Mesenchymal stem cell (in vitro differentiated cells and primary cell): Measurements from ENCODE around the gene CA5A. TPM values are rescaled to one million over a fixed set of nuclear protein-coding genes. Genes with fewer than 3 reads are reported as not detected.
A peak's percentile ranks its signal among the peaks of the same experiment; 100 is the strongest.
"Not testable (repeated sequence)": the region's sequence is repeated elsewhere in the genome, so short reads cannot be mapped to it uniquely, and the experiment has no call there.

Experiments
- DNase-seq: peaks from one replicate; pipeline ENCODE4 v3.0.0-alpha.2; 2013
- H2AFZ ChIP-seq: one replicate; pipeline ENCODE4 v1.6.1; 2013; ENCODE audit warnings: low read depth, mild to moderate bottlenecking, control low read depth, inconsistent platforms, low read length, moderate library complexity
- H2AK5ac ChIP-seq: 2 replicates; pipeline ENCODE4 v1.6.1; 2013; ENCODE audit warnings: low read length, moderate library complexity, mild to moderate bottlenecking, inconsistent platforms; ENCODE audit not compliant: severe bottlenecking
- H2BK120ac ChIP-seq: one replicate; pipeline ENCODE4 v1.6.1; 2013; ENCODE audit warnings: low read depth, mild to moderate bottlenecking, inconsistent platforms, low read length, moderate library complexity
- H2BK12ac ChIP-seq, 2 experiments: one replicate each; pipeline ENCODE4 v1.6.1; 2013; ENCODE audit warnings: inconsistent platforms in 2 of 2, low read length in 2 of 2, mild to moderate bottlenecking in 2 of 2, moderate library complexity in 2 of 2, control low read depth in 1 of 2
- H2BK15ac ChIP-seq: one replicate; pipeline ENCODE4 v1.6.1; 2013; ENCODE audit warnings: mild to moderate bottlenecking, low read depth, inconsistent platforms; ENCODE audit not compliant: poor library complexity, severe bottlenecking
- H2BK5ac ChIP-seq: 2 replicates; pipeline ENCODE4 v1.6.1; 2013; ENCODE audit warnings: low read depth, mild to moderate bottlenecking, low read length, control low read depth, inconsistent platforms; ENCODE audit not compliant: poor library complexity, severe bottlenecking
- H3K14ac ChIP-seq, 2 experiments: one replicate each; pipeline ENCODE4 v1.6.1; 2013; ENCODE audit warnings: inconsistent platforms in 2 of 2, low read length in 2 of 2, control low read depth in 1 of 2, mild to moderate bottlenecking in 1 of 2, moderate library complexity in 1 of 2
- H3K18ac ChIP-seq, 2 experiments: one replicate each; pipeline ENCODE4 v1.6.1; 2013; ENCODE audit warnings: inconsistent platforms in 2 of 2, low read length in 2 of 2, control low read depth in 1 of 2, low read depth in 1 of 2, mild to moderate bottlenecking in 1 of 2
- H3K23ac ChIP-seq, 2 experiments: one replicate each; pipeline ENCODE4 v1.6.1; 2013; ENCODE audit warnings: inconsistent platforms in 2 of 2, low read length in 2 of 2, mild to moderate bottlenecking in 2 of 2, moderate library complexity in 2 of 2, control low read depth in 1 of 2
- H3K27ac ChIP-seq: 2 replicates; pipeline ENCODE4 v1.5.1; 2013; ENCODE audit warnings: mild to moderate bottlenecking, moderate library complexity, low read length, control low read depth, inconsistent platforms; ENCODE audit not compliant: poor library complexity, severe bottlenecking
- H3K27me3 ChIP-seq, 2 experiments: 2 replicates each; pipeline versions ENCODE4 v1.6.1 to v1.7.0; 2013; ENCODE audit warnings: low read length in 2 of 2, mild to moderate bottlenecking in 2 of 2, moderate library complexity in 2 of 2, control low read depth in 1 of 2, inconsistent platforms in 1 of 2; ENCODE audit not compliant: control insufficient read depth in 1 of 2, insufficient read depth in 1 of 2
- H3K36me3 ChIP-seq, 2 experiments: 2 replicates each; pipeline versions ENCODE4 v1.6.1 to v1.7.0; 2013; ENCODE audit warnings: low read length in 2 of 2, control low read depth in 1 of 2, inconsistent platforms in 1 of 2, low read depth in 1 of 2, mild to moderate bottlenecking in 1 of 2; ENCODE audit not compliant: insufficient read depth in 2 of 2, control insufficient read depth in 1 of 2
- H3K4ac ChIP-seq, 2 experiments: one replicate each; pipeline ENCODE4 v1.6.1; 2013; ENCODE audit warnings: inconsistent platforms in 2 of 2, low read length in 2 of 2, mild to moderate bottlenecking in 2 of 2, moderate library complexity in 2 of 2, control low read depth in 1 of 2, low read depth in 1 of 2
- H3K4me1 ChIP-seq: 2 replicates; pipeline ENCODE4 v1.6.1; 2013; ENCODE audit warnings: low read depth, low read length, control low read depth; ENCODE audit not compliant: control insufficient read depth, insufficient read depth
- H3K4me2 ChIP-seq: 2 replicates; pipeline ENCODE4 v1.6.1; 2013; ENCODE audit warnings: low read length, mild to moderate bottlenecking, inconsistent platforms; ENCODE audit not compliant: poor library complexity, severe bottlenecking
- H3K4me3 ChIP-seq, 2 experiments: 2 replicates each; pipeline versions ENCODE4 v1.5.1 to v1.7.0; 2013; ENCODE audit warnings: low read length in 2 of 2, mild to moderate bottlenecking in 2 of 2, control low read depth in 1 of 2, low read depth in 1 of 2; ENCODE audit not compliant: insufficient read depth in 1 of 2
- H3K79me1 ChIP-seq: replicated peaks from 2 replicates; pipeline ENCODE4 v1.6.1; 2013; ENCODE audit warnings: mild to moderate bottlenecking, control low read depth, low read length, inconsistent platforms; ENCODE audit not compliant: poor library complexity, severe bottlenecking
- H3K9ac ChIP-seq: 2 replicates; pipeline ENCODE4 v1.7.0; 2013; ENCODE audit warnings: mild to moderate bottlenecking, low read length, moderate library complexity
- H3K9me3 ChIP-seq: 2 replicates; pipeline ENCODE4 v1.7.0; 2013; ENCODE audit warnings: mild to moderate bottlenecking, low read length; ENCODE audit not compliant: control insufficient read depth
- H4K8ac ChIP-seq: one replicate; pipeline ENCODE4 v1.6.1; 2013; ENCODE audit warnings: inconsistent platforms, mild to moderate bottlenecking, low read length, moderate library complexity
- H4K91ac ChIP-seq: one replicate; pipeline ENCODE4 v1.6.1; 2013; ENCODE audit warnings: mild to moderate bottlenecking, low read length, inconsistent platforms
- WGBS: methylation state at CpG from one replicate; pipeline ENCODE4 v1.1.7; 2013; ENCODE audit warnings: mixed read lengths; 5-methylcytosine and 5-hydroxymethylcytosine counted together
- polyA plus RNA-seq, 2 experiments: library from polyadenylated mRNA; stranded (reverse); fragments of 200-250 nt; gene quantifications; one replicate each; pipeline ENCODE4 v1.2.3, GENCODE V29; 2013

Gene CA5A
- polyA plus RNA-seq (2013, experiment 1 of 2): not detected
- not detected for polyA plus RNA-seq (2013, experiment 2 of 2)

DNA sequence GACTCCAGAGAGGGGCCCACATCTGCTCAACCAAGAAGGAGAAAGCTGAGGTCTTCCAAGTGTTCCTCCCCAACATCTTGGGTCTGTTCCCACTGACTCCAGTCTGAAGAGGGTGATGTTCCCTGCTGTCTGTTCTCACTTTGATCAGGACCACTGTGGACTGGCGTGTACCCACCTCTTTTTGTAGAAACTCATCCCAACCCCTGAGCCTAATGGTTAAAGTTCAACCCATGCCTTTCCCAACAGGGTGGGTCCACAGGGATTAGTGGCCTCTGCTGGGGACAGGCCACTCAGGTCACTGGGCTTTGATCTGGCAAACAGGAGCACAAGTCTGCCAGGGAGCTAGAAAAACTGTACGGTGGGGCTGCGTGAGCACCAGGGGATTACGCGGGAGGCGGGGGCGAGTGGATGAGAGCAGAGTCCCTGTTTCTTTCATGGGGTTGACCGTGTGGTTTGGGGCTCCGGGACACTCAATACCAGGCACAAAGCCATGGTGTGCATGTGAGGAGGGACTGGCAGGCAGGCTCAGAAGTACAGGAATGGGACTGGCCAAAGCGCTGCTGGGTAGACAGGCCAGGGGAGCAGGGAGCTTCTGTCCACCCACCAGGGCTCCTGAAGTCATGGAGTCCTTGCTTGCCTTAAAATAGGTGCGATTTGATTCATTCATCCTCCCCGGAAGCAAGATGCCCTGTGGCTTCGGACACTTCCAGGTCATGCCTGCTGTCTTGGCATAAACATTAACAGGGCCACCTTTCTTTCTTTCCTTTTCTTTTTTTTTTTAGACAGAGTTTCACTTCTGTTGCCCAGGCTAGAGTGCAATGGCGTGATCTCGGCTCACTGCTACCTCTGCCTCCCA is at the start of gene CA5A:
CA5A (minus strand) TSS at position 155 of the 856 bp plus-strand sequence; CDS start at position 76, 79 bp downstream.
- no peak within 1 kb of the TSS for H4K8ac ChIP-seq
- H3K23ac ChIP-seq: no peak within 1 kb of the TSS
- H2AK5ac ChIP-seq: no peak within 1 kb of the TSS
- DNase-seq: no peak
- H3K14ac ChIP-seq: peak within 1 kb of the TSS in 1 of 2 experiments; percentile 15
- H2BK12ac ChIP-seq: no peak within 1 kb of the TSS
- no peaks in the 10 kb centered on the region for H3K9me3 ChIP-seq
- no peak within 1 kb of the TSS for H2BK5ac ChIP-seq
- WGBS: 90% methylated on average over 15 of the region's 15 CpGs
- H3K9ac ChIP-seq: no peak within 1 kb of the TSS
- no peak within 1 kb of the TSS for H3K18ac ChIP-seq
- no peak within 1 kb of the TSS for H3K27ac ChIP-seq
- peaks cover 10 to 23% of the 10 kb centered on the region in 2 experiments for H3K27me3 ChIP-seq
- H3K4me1 ChIP-seq: no peaks in the 10 kb centered on the region
- no peak within 1 kb of the TSS for H3K4me3 ChIP-seq
- no peak within 1 kb of the TSS for H2BK15ac ChIP-seq
- H2AFZ ChIP-seq: no peak within 1 kb of the TSS
- H3K4me2 ChIP-seq: no peak within 1 kb of the TSS
- no peak within 1 kb of the TSS for H2BK120ac ChIP-seq
- no peaks in the 10 kb centered on the region for H3K79me1 ChIP-seq
- H3K4ac ChIP-seq: no peak within 1 kb of the TSS
- no peaks in the 10 kb centered on the region for H3K36me3 ChIP-seq
- H4K91ac ChIP-seq: no peak within 1 kb of the TSS

DNA sequence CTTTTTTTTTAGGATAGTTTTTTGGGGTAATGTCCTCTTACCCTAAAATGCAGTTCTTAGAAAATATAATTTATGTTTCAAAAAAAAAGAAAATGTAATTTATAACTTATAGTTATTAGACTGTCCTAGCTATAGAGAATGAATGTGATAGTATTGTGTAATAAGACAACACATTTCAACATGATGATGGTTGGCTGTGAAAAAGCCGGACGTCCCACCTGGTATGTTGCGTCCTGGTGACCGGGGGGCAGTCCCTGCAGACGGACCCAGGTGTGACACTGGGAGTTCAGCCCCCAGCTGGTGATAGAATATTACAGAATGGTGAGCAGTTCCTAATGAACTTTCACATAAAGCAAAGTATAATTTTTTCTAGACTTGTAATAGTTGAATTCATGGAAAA is 49.2 kb upstream of the CA5A start:
- peaks cover 22 to 32% of the 10 kb centered on the region in 2 experiments for H3K36me3 ChIP-seq
- not testable (repeated sequence) for DNase-seq, H4K91ac ChIP-seq, H3K4ac ChIP-seq, H3K9ac ChIP-seq, H2BK12ac ChIP-seq, H3K18ac ChIP-seq, H3K27me3 ChIP-seq, H3K4me2 ChIP-seq, H4K8ac ChIP-seq, H3K9me3 ChIP-seq, H2BK15ac ChIP-seq, H3K14ac ChIP-seq, H2AFZ ChIP-seq, H2BK5ac ChIP-seq, H3K27ac ChIP-seq, H3K4me3 ChIP-seq, H3K23ac ChIP-seq, H2BK120ac ChIP-seq, H2AK5ac ChIP-seq
- H3K79me1 ChIP-seq: peaks cover 20% of the 10 kb centered on the region
- peaks cover 14% of the 10 kb centered on the region for H3K4me1 ChIP-seq
- WGBS: 95% methylated on average over 4 of the region's 5 CpGs

DNA sequence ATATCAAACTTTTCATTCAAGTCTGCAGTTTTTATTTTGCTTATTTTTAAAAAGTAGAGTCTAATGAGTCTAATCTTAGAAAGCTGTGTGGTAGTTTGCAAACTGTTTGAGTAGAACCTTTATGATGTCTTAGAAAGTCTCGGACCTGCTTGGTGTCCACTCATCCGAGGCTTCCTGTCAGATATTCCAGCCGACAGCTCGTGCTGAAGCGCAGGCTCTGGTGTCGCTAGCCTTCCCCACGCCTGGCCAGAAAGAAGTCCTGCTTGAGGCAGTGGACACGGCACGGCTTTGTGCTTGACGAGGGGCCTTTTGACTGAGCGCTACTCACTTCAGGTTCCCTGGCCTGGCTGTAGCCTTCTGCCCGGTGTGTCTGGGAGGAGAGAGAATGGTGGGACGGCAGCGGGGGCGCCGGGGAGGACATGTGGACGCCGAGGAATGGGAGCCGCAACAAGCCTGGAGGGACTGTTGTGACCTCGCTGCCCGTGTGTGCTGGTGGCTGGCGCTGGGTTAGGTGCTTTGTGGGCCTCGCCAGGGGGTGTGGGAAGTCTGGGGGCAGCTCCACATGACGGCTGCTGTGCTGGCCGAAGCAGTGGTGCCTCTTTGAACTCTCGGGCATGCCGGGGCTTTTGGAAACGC is 48.4 kb upstream of the CA5A start:
- Histone ChIP-seq H3K18ac (no peak overlapping the region), H3K4me1 (peaks cover 14% of the 10 kb centered on the region), H2BK120ac (no peak overlapping the region), H2AFZ (no peak overlapping the region), H2AK5ac (no peak overlapping the region), H4K91ac (no peak overlapping the region), H4K8ac (no peak overlapping the region), H3K27me3 (no peaks in the 10 kb centered on the region), H2BK5ac (no peak overlapping the region), H3K9ac (peak overlapping the region; percentile 73), H3K79me1 (peaks cover 21% of the 10 kb centered on the region), H3K36me3 (peaks cover 22 to 31% of the 10 kb centered on the region in 2 experiments), H3K14ac (no peak overlapping the region), H3K23ac (no peak overlapping the region), H3K4ac (no peak overlapping the region), H2BK12ac (no peak overlapping the region), H3K27ac (no peak overlapping the region), H3K4me3 (no peak overlapping the region), H3K4me2 (no peak overlapping the region), H3K9me3 (no peaks in the 10 kb centered on the region), H2BK15ac (no peak overlapping the region)
- no peak for DNase-seq
- 96% methylated on average over 28 of the region's 28 CpGs for WGBS

DNA sequence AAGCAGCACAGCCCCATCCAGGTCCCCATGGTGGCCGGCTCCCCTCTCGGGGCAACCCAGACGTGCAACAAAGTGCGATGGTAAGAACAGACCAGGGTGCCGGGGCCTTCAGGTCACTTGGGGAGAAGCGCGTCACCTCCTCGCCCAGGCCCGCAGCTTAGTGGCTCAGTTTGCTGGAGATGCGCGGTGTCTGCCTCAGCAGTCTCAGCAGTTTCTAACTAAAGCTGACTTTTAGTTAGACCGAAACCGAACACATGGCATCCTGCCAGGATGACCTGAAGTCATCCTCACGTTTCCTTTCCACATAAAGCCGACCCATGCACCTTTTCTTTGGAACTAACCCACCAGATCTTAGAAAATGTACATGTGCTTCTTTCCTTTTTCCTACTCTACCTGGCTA is 47.9 kb upstream of the CA5A start:
- not testable (repeated sequence) for H3K14ac ChIP-seq, H3K27ac ChIP-seq, H3K18ac ChIP-seq, H3K4me3 ChIP-seq, H3K27me3 ChIP-seq, H2AFZ ChIP-seq, H4K8ac ChIP-seq, DNase-seq, H2AK5ac ChIP-seq, H3K4me2 ChIP-seq, H2BK120ac ChIP-seq, H3K4ac ChIP-seq, H3K9me3 ChIP-seq, H2BK12ac ChIP-seq, H3K23ac ChIP-seq, H2BK5ac ChIP-seq, H4K91ac ChIP-seq, H2BK15ac ChIP-seq
- Histone ChIP-seq H3K4me1 (peaks cover 14% of the 10 kb centered on the region), H3K79me1 (peaks cover 19% of the 10 kb centered on the region), H3K9ac (peak overlapping the region; percentile 73), H3K36me3 (peaks cover 25 to 28% of the 10 kb centered on the region in 2 experiments)
- WGBS: 95% methylated on average over 15 of the region's 15 CpGs
